GM18858 (cell line): ENCODE data around the gene ATG3.

Source experiments
- ATAC-seq: cut with Tn5 transposase; IDR thresholded peaks from one replicate; pipeline ENCODE4 v1.9.1; 2021; ENCODE audit not compliant: unreplicated experiment

Gene ATG3

GRCh38 chr3:112561734-112562529 is at the start of gene ATG3, which contains the start of gene SLC35A5:
Gene ATG3, minus strand, starts transcription at chr3:112561962. Its CDS starts 434 bp downstream, at chr3:112561528.
Gene SLC35A5, plus strand, starts transcription at chr3:112562045. Its CDS starts 1,359 bp downstream, at chr3:112563404.
- peak; percentile 72 for ATAC-seq

- no peak for ATAC-seq
These were observed 48.4 kb upstream of the ATG3 start for GRCh38 chr3:112610121-112610520.

GRCh38 chr3:112607863-112608262 is 46.1 kb upstream of the ATG3 start:
- no peak for ATAC-seq

GRCh38 chr3:112606098-112606497 is 44.3 kb upstream of the ATG3 start:
- ATAC-seq, result no peak

GRCh38 chr3:112605285-112605684 is 43.5 kb upstream of the ATG3 start:
- ATAC-seq, result no peak

- ATAC-seq, result no peak
These were observed 42.8 kb upstream of the ATG3 start for GRCh38 chr3:112604536-112604935.

- ATAC-seq, result peak; percentile 86
These were observed 40.6 kb upstream of the ATG3 start for GRCh38 chr3:112602217-112602838.

- ATAC-seq, result no peak
These were observed 37.0 kb upstream of the ATG3 start for GRCh38 chr3:112598731-112599130.

GRCh38 chr3:112597945-112598344 is 36.2 kb upstream of the ATG3 start:
- no peak for ATAC-seq

GRCh38 chr3:112594856-112595255 is 33.1 kb upstream of the ATG3 start:
- ATAC-seq, result no peak

- no peak for ATAC-seq
These were observed 31.5 kb upstream of the ATG3 start for GRCh38 chr3:112593258-112593657.

- no peak for ATAC-seq
These were observed 25.6 kb upstream of the ATG3 start for GRCh38 chr3:112587336-112587735.

- no peak for ATAC-seq
These were observed 24.0 kb upstream of the ATG3 start for GRCh38 chr3:112585782-112586181.

- ATAC-seq, result no peak
These were observed 21.3 kb upstream of the ATG3 start for GRCh38 chr3:112583105-112583504.

GRCh38 chr3:112582244-112582874 is 20.6 kb upstream of the ATG3 start:
- no peak for ATAC-seq

- ATAC-seq, result no peak
These were observed 17.9 kb upstream of the ATG3 start for GRCh38 chr3:112579697-112580096.

- ATAC-seq, result no peak
These were observed 17.5 kb upstream of the ATG3 start for GRCh38 chr3:112579232-112579631.

- no peak for ATAC-seq
These were observed 10.9 kb upstream of the ATG3 start for GRCh38 chr3:112572701-112573100.

- ATAC-seq, result no peak
These were observed 7.5 kb upstream of the ATG3 start for GRCh38 chr3:112569265-112569664.

- no peak for ATAC-seq
These were observed 6.9 kb upstream of the ATG3 start for GRCh38 chr3:112568642-112569041.

GRCh38 chr3:112564940-112565305 is 3.2 kb upstream of the ATG3 start:
- no peak for ATAC-seq
